Measurements from ENCODE around the gene TSPAN31.

Gene TSPAN31

GRCh38 chr12:57736741-57737466 lies 7.9 kb upstream of the TSPAN31 start:
- Histone ChIP-seq H3K4me3 (ENCODE audit: insufficient read depth, low read depth, low read length) (no peak overlapping the region), H3K9me3 (ENCODE audit: control insufficient read depth, low read length) (no peaks in the 10 kb centered on the region), H3K4me1 (ENCODE audit: control insufficient read depth, insufficient read depth, low read length) (peaks cover 30% of the 10 kb centered on the region), H3K27me3 (ENCODE audit: control insufficient read depth, insufficient read depth, low read length, poor library complexity, severe bottlenecking) (peaks cover 100% of the 10 kb centered on the region), H3K36me3 (ENCODE audit: control insufficient read depth, insufficient read depth, low read length) (no peaks in the 10 kb centered on the region), H3K27ac (ENCODE audit: insufficient read depth, low read depth, low read length, poor library complexity, severe bottlenecking) (no peak overlapping the region)
- WGBS, 2 experiments: 3% methylated on average over 31 of the region's 31 CpGs

DNA sequence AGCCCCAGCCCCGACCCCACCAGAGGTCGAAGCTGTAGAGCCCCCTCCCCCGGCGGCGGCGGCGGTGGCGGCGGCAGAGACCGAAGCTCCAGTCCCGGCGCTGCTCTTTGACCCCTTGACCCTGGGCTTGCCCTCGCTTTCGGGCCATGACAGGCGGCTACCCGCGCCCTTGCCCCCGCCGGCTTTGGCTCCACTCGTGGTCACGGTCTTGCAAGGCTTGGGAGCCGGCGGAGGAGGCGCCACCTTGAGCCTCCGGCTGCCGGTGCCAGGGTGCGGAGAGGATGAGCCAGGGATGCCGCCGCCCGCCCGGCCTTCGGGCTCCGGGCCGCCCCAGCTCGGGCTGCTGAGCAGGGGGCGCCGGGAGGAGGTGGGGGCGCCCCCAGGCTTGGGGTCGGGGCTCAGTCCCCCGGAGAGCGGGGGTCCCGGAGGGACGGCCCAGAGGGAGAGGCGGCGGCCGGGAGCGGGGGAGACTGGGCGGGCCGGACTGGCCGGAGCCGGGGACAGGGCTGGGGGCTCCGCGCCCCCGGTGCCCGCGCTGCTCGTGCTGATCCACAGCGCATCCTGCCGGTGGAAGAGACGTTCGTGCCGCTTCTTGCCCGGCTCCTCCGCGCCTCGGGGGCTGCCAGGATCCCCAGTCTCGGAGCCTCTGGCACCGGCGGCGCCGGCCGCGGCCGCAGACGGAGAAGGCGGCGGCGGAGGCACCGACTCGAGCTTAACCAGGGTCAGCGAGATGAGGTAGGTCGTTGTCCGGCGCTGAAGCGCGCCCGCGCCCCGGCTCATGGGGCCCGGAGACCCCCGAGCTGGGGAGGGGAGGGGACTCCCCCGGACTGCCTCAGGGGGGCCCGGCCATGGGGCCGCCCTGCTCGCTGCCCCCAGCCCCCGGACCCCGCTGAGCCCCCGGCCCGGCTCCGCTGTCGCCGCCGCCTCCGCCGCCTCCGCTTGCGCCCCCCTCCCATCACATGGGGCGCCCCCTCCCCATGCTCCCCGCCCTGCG lies 7.1 kb upstream of the TSPAN31 start:
- 1% methylated on average over 106 to 110 of the region's 110 CpGs for WGBS, 2 experiments
- H3K4me3 ChIP-seq (ENCODE audit: insufficient read depth, low read depth, low read length): peak overlapping the region; percentile 44
- no peak overlapping the region for H3K27ac ChIP-seq (ENCODE audit: insufficient read depth, low read depth, low read length, poor library complexity, severe bottlenecking)
- no peaks in the 10 kb centered on the region for H3K9me3 ChIP-seq (ENCODE audit: control insufficient read depth, low read length)
- H3K36me3 ChIP-seq (ENCODE audit: control insufficient read depth, insufficient read depth, low read length): no peaks in the 10 kb centered on the region
- peaks cover 30% of the 10 kb centered on the region for H3K4me1 ChIP-seq (ENCODE audit: control insufficient read depth, insufficient read depth, low read length)
- peaks cover 100% of the 10 kb centered on the region for H3K27me3 ChIP-seq (ENCODE audit: control insufficient read depth, insufficient read depth, low read length, poor library complexity, severe bottlenecking)

- no peaks in the 10 kb centered on the region for H3K36me3 ChIP-seq (ENCODE audit: control insufficient read depth, insufficient read depth, low read length)
- no peaks in the 10 kb centered on the region for H3K9me3 ChIP-seq (ENCODE audit: control insufficient read depth, low read length)
- no peak within 1 kb of the TSS for H3K27ac ChIP-seq (ENCODE audit: insufficient read depth, low read depth, low read length, poor library complexity, severe bottlenecking)
- peak within 1 kb of the TSS; percentile 44 for H3K4me3 ChIP-seq (ENCODE audit: insufficient read depth, low read depth, low read length)
- peaks cover 99% of the 10 kb centered on the region for H3K27me3 ChIP-seq (ENCODE audit: control insufficient read depth, insufficient read depth, low read length, poor library complexity, severe bottlenecking)
- 0 to 1% methylated on average over 33 to 34 of the region's 36 CpGs for WGBS, 2 experiments
- peaks cover 30% of the 10 kb centered on the region for H3K4me1 ChIP-seq (ENCODE audit: control insufficient read depth, insufficient read depth, low read length)
These were observed 6.1 kb upstream of the TSPAN31 start, which contains the start of gene AGAP2 for GRCh38 chr12:57738661-57739237. Gene AGAP2 (minus strand): TSS chr12:57738742. CDS start chr12:57738246, 496 bp downstream.

DNA sequence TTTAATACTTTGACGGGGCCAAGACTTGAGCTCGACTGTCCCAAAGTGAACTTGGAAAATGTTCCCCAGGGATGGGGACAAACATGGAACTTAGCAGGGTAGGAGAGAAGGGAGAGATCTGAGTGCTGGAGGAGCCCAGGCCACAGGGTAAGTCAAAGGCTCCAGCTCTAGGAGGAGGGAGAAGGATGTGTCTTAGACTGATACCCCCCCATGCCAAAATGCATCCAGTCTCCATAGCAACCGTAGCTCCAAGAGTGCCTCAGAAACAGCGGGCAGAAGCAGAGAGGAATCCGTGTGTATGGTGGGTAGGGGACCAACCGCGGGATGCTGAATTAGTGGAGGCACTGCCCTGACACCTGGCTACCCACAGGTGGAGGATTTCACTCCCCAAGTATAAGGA lies 5.5 kb upstream of the TSPAN31 start:
- Histone ChIP-seq H3K36me3 (ENCODE audit: control insufficient read depth, insufficient read depth, low read length) (no peaks in the 10 kb centered on the region), H3K27me3 (ENCODE audit: control insufficient read depth, insufficient read depth, low read length, poor library complexity, severe bottlenecking) (peaks cover 98% of the 10 kb centered on the region), H3K27ac (ENCODE audit: insufficient read depth, low read depth, low read length, poor library complexity, severe bottlenecking) (no peak overlapping the region), H3K4me1 (ENCODE audit: control insufficient read depth, insufficient read depth, low read length) (peaks cover 30% of the 10 kb centered on the region), H3K4me3 (ENCODE audit: insufficient read depth, low read depth, low read length) (peak overlapping the region; percentile 44), H3K9me3 (ENCODE audit: control insufficient read depth, low read length) (no peaks in the 10 kb centered on the region)
- WGBS, 2 experiments: 18% methylated on average over 7 of the region's 7 CpGs

- Histone ChIP-seq H3K4me1 (ENCODE audit: control insufficient read depth, insufficient read depth, low read length) (peaks cover 27% of the 10 kb centered on the region), H3K27ac (ENCODE audit: insufficient read depth, low read depth, low read length, poor library complexity, severe bottlenecking) (no peak overlapping the region), H3K36me3 (ENCODE audit: control insufficient read depth, insufficient read depth, low read length) (no peaks in the 10 kb centered on the region), H3K4me3 (ENCODE audit: insufficient read depth, low read depth, low read length) (no peak overlapping the region), H3K9me3 (ENCODE audit: control insufficient read depth, low read length) (no peaks in the 10 kb centered on the region), H3K27me3 (ENCODE audit: control insufficient read depth, insufficient read depth, low read length, poor library complexity, severe bottlenecking) (peaks cover 91% of the 10 kb centered on the region)
- 23 to 27% methylated on average over 10 of the region's 10 CpGs for whole genome bisulfite sequencing, 2 experiments
These were observed 4.8 kb upstream of the TSPAN31 start for GRCh38 chr12:57739914-57740538.

DNA sequence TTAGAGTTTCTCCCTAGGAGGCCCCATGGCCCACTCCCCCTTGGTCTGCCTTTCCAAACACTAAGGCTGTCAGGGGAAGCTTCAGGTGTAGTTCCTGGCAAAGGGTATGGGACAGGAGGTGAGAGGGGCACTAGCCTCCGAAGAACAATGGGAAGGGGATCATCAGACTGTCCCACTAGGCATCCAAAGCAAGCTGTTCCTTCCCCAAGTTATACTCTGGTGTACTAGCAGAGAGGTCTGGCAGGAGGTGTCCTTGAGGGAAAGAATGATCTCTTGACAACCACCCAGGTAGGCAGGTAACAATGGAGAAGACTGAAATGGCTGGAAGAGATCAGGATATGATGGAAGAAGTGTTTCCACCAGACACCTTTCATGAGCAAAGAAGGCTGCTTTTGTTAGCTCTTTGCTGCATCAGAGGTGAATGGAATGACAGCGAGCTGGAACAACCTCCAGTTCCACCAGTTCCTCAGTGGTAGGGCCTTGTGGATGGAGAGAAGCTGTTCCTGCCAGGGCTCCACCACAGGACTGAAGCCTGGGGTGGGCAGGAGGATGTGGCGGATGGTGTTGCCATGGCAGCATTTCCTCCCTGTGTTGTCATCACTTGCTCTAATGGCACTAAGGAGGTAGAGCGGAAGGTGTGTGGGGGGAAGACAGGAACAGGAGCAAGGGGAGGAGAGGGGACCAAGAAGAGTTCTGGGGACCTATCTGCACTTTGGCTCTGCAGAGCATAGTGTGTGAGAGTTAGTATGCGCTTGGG lies 4.0 kb upstream of the TSPAN31 start:
- Histone ChIP-seq H3K4me1 (ENCODE audit: control insufficient read depth, insufficient read depth, low read length) (peaks cover 25% of the 10 kb centered on the region), H3K4me3 (ENCODE audit: insufficient read depth, low read depth, low read length) (no peak overlapping the region), H3K9me3 (ENCODE audit: control insufficient read depth, low read length) (no peaks in the 10 kb centered on the region), H3K36me3 (ENCODE audit: control insufficient read depth, insufficient read depth, low read length) (no peaks in the 10 kb centered on the region), H3K27me3 (ENCODE audit: control insufficient read depth, insufficient read depth, low read length, poor library complexity, severe bottlenecking) (peaks cover 83% of the 10 kb centered on the region), H3K27ac (ENCODE audit: insufficient read depth, low read depth, low read length, poor library complexity, severe bottlenecking) (no peak overlapping the region)
- WGBS, 2 experiments: 85% methylated on average over 5 of the region's 5 CpGs

DNA sequence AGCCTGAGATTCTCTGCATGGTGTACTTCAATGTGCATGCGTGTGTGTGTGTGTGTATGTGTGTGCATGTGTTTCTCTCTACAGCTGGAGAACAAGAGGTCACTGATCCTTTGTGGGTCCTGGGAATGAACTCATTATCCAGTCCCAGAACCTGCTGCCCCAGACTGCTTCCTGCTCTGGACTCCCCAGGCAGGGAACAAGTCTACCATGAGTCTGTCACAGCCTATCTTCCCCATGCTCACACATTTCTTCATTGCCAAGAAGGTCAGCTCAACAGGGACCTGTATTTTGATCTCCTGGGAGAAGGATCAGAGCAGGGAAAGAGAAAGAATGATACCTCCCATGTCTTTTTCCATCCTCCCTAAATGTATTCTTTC lies 3.4 kb upstream of the TSPAN31 start:
- H3K27ac ChIP-seq (ENCODE audit: insufficient read depth, low read depth, low read length, poor library complexity, severe bottlenecking): no peak overlapping the region
- peaks cover under 1% of the 10 kb centered on the region for H3K36me3 ChIP-seq (ENCODE audit: control insufficient read depth, insufficient read depth, low read length)
- peaks cover 20% of the 10 kb centered on the region for H3K4me1 ChIP-seq (ENCODE audit: control insufficient read depth, insufficient read depth, low read length)
- H3K4me3 ChIP-seq (ENCODE audit: insufficient read depth, low read depth, low read length): no peak overlapping the region
- H3K27me3 ChIP-seq (ENCODE audit: control insufficient read depth, insufficient read depth, low read length, poor library complexity, severe bottlenecking): peaks cover 77% of the 10 kb centered on the region
- no peaks in the 10 kb centered on the region for H3K9me3 ChIP-seq (ENCODE audit: control insufficient read depth, low read length)
- 89 to 91% methylated on average over 1 of the region's 1 CpG for WGBS, 2 experiments

- Histone ChIP-seq H3K36me3 (ENCODE audit: control insufficient read depth, insufficient read depth, low read length) (peaks cover 8% of the 10 kb centered on the region), H3K4me1 (ENCODE audit: control insufficient read depth, insufficient read depth, low read length) (peaks cover 16% of the 10 kb centered on the region), H3K27me3 (ENCODE audit: control insufficient read depth, insufficient read depth, low read length, poor library complexity, severe bottlenecking) (peaks cover 71% of the 10 kb centered on the region), H3K9me3 (ENCODE audit: control insufficient read depth, low read length) (no peaks in the 10 kb centered on the region), H3K27ac (ENCODE audit: insufficient read depth, low read depth, low read length, poor library complexity, severe bottlenecking) (no peak overlapping the region), H3K4me3 (ENCODE audit: insufficient read depth, low read depth, low read length) (no peak overlapping the region)
- 65% methylated on average over 14 of the region's 14 CpGs for WGBS, 2 experiments
These were observed 2.7 kb upstream of the TSPAN31 start for GRCh38 chr12:57741844-57742738.
